Effector CD4-positive, alpha-beta T cell (primary cell): Measurements from ENCODE around the gene DCTN2.
A peak's percentile ranks its signal among the peaks of the same experiment; 100 is the strongest.
"Not testable (repeated sequence)": the region's sequence is repeated elsewhere in the genome, so short reads cannot be mapped to it uniquely, and the experiment has no call there.

Experiments used
- DNase-seq: peaks from one replicate; pipeline ENCODE4 v3.0.0-alpha.2; 2020

DCTN2 gene

GRCh38 chr12:57513677-57514076 is 33.3 kb downstream of the DCTN2 start:
- DNase-seq, result not testable (repeated sequence)

DNA sequence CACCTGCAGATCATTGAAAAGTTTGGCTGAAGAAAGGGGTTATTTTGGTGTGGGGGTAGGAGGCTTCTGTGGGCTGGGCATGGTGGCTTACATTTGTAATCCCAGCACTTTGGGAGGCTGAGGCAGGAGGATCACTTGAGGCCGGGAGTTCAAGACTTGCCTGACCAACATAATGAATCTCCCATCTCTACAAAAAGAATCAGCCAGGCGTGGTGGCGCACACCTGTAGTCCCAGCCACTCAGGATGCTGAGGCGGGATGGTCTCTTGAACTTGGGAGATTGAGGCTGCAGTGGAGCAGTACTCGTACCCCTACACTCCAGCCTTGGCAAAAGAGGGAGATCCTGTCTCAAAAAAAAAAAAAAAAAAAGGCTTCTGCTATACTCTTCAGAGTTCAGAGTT is 33.7 kb downstream of the DCTN2 start:
- no peak for DNase-seq

DNA sequence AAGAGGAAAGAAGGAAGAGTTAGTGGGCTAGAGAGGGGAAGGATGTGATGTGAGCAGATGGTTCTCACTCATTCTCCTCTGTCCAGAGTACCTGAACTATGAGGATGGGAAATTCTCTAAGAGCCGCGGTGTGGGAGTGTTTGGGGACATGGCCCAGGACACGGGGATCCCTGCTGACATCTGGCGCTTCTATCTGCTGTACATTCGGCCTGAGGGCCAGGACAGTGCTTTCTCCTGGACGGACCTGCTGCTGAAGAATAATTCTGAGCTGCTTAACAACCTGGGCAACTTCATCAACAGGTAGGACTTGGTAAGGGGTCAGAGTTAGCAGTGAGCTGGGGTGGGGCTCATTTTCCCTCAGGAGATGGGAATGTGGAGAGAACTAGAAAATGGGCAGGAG is 34.3 kb downstream of the DCTN2 start:
- no peak for DNase-seq

GRCh38 chr12:57511588-57512325 is 35.2 kb downstream of the DCTN2 start:
- DNase-seq, result no peak

- DNase-seq, result no peak
Measured at GRCh38 chr12:57511161-57511560, 35.8 kb downstream of the DCTN2 start.

- DNase-seq, result not testable (repeated sequence)
Measured at GRCh38 chr12:57507796-57508195, 39.2 kb downstream of the DCTN2 start.

GRCh38 chr12:57506541-57506940 is 40.5 kb downstream of the DCTN2 start:
- DNase-seq, result not testable (repeated sequence)

DNA sequence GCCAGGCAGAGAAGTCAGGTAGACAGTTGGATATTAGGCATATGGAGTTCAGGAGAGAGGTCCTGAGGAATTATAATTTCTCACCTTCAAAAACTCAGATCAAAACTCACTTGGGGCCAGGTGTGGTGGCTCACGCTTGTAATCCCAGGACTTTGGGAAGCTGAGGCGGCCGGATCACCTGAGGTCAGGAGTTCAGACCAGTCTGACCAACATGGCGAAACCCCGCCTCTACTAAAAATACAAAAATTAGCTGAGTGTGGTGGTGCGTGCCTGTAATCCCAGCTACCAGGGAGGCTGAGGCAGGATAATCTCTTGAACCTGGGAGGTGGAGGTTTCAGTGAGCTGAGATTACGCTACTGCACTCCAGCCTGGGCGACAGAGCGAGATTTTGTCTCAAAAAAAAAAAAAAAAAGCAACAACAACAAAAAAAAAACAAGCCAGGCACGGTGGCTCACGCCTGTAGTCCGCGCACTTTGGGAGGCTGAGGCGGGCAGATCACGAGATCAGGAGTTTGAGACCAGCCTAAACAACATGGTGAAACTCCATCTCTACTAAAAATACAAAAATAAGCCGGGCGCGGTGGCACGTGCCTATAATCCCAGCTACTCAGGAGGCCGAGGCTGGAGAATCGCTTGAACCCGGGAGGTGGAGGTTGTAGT is 44.6 kb downstream of the DCTN2 start:
- not testable (repeated sequence) for DNase-seq

DNA sequence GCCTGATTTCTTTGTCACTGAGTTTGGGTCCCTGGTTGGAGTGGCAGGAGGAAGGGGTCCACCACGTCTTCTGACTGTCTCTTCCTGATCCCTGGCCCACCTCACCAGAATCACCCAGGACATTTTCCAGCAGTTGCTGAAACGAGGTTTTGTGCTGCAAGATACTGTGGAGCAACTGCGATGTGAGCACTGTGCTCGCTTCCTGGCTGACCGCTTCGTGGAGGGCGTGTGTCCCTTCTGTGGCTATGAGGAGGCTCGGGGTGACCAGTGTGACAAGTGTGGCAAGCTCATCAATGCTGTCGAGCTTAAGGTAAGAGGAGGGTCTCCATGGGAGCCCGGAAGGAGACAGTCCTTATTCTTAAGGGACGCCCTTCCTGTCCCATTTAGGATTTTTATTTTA is 46.8 kb downstream of the DCTN2 start:
- DNase-seq, result no peak

- no peak for DNase-seq
Measured at GRCh38 chr12:57498571-57498970, 48.4 kb downstream of the DCTN2 start.

GRCh38 chr12:57498132-57498502 is 48.9 kb downstream of the DCTN2 start:
- DNase-seq, result no peak

- no peak for DNase-seq
Measured at GRCh38 chr12:57497223-57498131, 49.5 kb downstream of the DCTN2 start.

DNA sequence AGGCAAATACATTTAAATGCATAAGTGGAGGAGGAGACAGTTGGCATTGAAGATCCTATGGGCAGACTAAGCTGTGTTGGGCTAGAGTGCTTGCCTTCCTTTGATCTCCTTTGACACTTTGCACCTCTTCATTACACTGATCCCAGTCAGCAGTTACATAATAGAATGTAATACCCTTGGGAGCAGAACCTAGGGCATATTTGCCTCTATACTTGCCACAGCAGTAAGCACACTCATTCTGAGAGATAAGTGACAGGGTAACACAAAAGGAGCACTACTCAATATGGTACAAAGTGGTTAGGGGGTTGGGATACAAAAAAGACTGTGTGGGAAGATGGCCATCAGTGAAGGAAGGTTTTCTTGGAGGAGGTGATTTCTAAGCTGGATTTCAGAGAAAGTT is 50.2 kb downstream of the DCTN2 start:
- DNase-seq, result no peak

DNA sequence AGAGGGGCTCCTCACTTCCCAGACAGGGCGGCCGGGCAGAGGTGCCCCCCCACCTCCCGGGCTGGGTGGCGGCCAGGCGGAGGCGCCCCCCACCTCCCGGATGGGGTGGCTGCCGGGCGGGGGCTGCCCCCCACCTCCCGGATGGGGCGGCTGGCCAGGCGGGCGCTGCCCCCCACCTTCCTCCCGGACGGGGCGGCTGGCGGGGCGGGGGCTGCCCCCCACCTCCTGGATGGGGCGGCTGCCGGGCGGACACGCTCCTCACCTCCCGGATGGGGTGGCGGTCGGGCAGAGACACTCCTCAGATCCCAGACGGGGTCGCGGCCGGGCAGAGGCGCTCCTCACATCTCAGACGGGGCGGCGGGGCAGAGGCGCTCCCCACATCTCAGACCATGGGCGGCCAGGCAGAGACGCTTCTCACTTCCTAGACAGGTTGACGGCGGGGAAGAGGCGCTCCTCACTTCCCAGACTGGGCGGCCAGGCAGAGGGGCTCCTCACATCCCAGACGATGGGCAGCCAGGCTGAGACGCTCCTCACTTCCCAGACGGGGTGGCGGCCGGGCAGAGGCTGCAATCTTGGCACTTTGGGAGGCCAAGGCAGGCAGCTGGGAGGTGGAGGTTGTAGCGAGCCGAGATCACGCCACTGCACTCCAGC is 51.8 kb downstream of the DCTN2 start:
- not testable (repeated sequence) for DNase-seq

DNA sequence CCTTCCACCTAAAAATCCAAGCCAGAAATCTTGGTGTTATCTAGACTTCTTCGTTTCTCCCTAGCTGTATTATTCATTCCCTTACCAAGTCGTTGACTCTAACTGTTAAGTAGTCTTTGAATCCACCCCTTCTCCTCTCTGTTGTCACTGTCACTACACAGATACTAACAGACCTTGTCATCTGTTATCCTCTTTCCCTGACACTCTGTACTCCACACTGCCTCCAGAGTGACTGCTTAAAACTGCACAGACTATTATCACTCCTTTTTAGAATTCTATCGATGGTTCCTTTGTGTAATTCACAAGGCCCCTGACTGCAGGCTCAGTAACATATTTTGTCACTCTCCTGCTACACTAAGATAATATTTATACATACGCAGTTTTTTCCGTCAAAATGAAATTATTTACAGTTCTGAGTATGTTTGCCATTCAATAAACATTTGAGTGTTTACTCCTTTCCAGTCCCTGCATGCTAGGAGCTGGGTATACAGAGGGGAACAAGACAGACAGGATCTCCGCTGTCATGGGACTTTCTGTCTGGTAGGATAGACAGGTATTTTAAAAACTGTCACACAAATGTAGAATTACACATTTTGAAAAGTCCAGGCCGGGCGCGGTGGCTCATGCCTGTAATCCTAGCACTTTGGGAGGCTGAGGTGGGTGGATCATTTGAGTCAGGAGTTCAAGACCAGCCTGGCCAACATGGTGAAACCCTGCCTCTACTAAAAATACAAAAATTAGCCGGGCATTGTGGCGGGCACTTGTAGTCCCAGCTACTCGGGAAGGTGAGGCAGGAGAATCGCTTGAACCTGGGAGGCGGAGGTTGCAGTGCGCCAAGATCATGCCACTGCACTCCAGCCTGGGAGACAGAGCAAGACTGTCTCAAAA is 55.4 kb downstream of the DCTN2 start:
- no peak for DNase-seq

DNA sequence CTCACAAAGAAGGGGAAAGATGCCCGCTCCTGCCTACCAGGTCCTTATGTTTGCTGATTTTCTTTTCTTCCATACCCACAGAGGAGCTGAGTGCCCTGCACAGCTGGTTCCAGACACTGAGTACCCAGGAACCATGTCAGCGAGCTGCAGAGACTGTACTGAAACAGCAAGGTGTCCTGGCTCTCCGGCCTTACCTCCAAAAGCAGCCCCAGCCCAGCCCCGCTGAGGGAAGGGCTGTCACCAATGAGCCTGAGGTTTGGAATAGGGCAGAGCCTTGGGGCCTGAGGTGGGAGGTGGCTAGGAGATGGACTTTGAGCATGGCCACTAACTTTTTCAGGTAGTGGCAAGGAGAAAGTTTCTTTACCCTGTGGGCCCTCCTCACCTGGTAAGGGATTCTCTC is 56.9 kb downstream of the DCTN2 start:
- no peak for DNase-seq

DNA sequence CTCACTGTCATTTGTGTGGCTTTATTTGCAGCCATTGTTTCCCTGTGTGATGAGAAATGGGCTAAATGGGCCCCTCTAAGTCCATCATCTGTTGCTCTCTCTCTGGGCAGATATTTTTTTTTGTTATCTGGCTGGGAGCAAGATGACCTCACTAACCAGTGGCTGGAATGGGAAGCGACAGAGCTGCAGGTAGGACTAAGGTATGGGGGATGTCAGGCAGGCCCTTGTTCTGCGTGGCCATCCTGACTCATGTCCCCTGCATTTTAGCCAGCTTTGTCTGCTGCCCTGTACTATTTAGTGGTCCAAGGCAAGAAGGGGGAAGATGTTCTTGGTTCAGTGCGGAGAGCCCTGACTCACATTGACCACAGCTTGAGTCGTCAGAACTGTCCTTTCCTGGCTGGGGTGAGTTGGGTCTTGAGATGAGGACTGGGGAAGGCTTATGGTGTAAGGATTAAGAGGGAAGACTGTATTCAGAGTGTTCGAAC is 57.8 kb downstream of the DCTN2 start:
- DNase-seq, result no peak

GRCh38 chr12:57488402-57489156 is 58.4 kb downstream of the DCTN2 start:
- no peak for DNase-seq

GRCh38 chr12:57487597-57488401 is 59.2 kb downstream of the DCTN2 start, which contains the start of gene MARS1:
MARS1 (plus strand) TSS chr12:57488068; CDS start chr12:57488091, 23 bp downstream.
- peak; percentile 90 for DNase-seq

DNA sequence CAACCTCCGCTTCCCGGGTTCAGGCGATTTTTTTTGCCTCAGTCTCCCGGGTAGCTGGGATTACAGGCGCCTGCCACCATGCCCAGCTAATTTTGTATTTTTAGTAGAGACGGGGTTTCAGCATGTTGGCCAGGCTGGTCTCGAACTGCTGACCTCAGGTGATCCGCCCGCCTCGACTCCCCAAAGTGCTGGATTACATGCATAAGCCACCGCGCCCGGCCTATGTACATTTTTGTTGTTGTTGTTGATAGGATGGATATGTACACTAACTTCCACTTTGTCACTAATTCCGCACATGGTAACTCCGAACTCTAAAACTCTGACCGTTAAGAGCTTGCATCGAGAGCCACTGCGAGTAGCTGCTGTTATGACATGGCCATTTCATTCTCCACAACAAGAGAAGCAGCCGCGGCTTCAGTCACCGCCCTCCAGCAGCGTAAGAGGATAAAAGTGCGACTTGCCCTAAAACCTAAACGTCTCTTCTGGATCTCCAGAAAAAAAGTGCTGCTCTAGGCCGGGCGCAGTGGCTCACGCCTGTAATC is 59.9 kb downstream of the DCTN2 start:
- DNase-seq, result no peak
